ENCODE results near the gene WTAP. TPM values are rescaled to one million over a fixed set of nuclear protein-coding genes. Genes with fewer than 3 reads are reported as not detected.
"Not testable (repeated sequence)": the region's sequence is repeated elsewhere in the genome, so short reads cannot be mapped to it uniquely, and the experiment has no call there.

Gene WTAP
- total RNA-seq: 91.8 TPM

- DNase-seq: peak; percentile 98
These were observed at the start of gene WTAP for GRCh38 chr6:159726918-159727716. Gene WTAP, plus strand, starts transcription at chr6:159727506. Its CDS starts 8,760 bp downstream, at chr6:159736266.

GRCh38 chr6:159677506-159678165 lies 49.7 kb upstream of the WTAP start:
- no peak for DNase-seq

- no peak for DNase-seq
These were observed 48.7 kb upstream of the WTAP start for GRCh38 chr6:159678574-159678973.

GRCh38 chr6:159679091-159680077 lies 47.9 kb upstream of the WTAP start:
- no peak for DNase-seq

- DNase-seq: no peak
These were observed 47.2 kb upstream of the WTAP start for GRCh38 chr6:159680104-159680503.

- no peak for DNase-seq
These were observed 46.0 kb upstream of the WTAP start for GRCh38 chr6:159681191-159681880.

- no peak for DNase-seq
These were observed 45.0 kb upstream of the WTAP start for GRCh38 chr6:159682295-159682694.

GRCh38 chr6:159682810-159683209 lies 44.5 kb upstream of the WTAP start:
- no peak for DNase-seq

GRCh38 chr6:159684013-159684304 lies 43.3 kb upstream of the WTAP start:
- no peak for DNase-seq

- DNase-seq: no peak
These were observed 41.3 kb upstream of the WTAP start for GRCh38 chr6:159686040-159686439.

GRCh38 chr6:159686703-159687102 lies 40.6 kb upstream of the WTAP start:
- DNase-seq: no peak

- no peak for DNase-seq
These were observed 40.0 kb upstream of the WTAP start for GRCh38 chr6:159687341-159687740.

GRCh38 chr6:159688266-159688905 lies 38.9 kb upstream of the WTAP start:
- DNase-seq: no peak

- DNase-seq: no peak
These were observed 38.3 kb upstream of the WTAP start for GRCh38 chr6:159689001-159689400.

- not testable (repeated sequence) for DNase-seq
These were observed 37.2 kb upstream of the WTAP start for GRCh38 chr6:159690135-159690534.

- peak; percentile 83 for DNase-seq
These were observed 36.0 kb upstream of the WTAP start for GRCh38 chr6:159691133-159691962.

GRCh38 chr6:159691963-159692287 lies 35.4 kb upstream of the WTAP start:
- no peak for DNase-seq

GRCh38 chr6:159692303-159693127 lies 34.8 kb upstream of the WTAP start:
- peak; percentile 55 for DNase-seq

- peak; percentile 91 for DNase-seq
These were observed 34.0 kb upstream of the WTAP start, which contains the start of gene SOD2 for GRCh38 chr6:159693128-159693893. Gene SOD2, minus strand, starts transcription at chr6:159693241. Its CDS starts 74 bp downstream, at chr6:159693167.

Data from tongue (tissue), 2 donors.